ENCODE measurements around the gene PEX7.

PEX7 gene

GRCh38 chr6:136779682-136780081, 42.7 kb upstream of the PEX7 start:
- Histone ChIP-seq H2AK5ac (ENCODE audit: low read length, severe bottlenecking) (no peak overlapping the region), H3K4me3 (ENCODE audit: insufficient read depth in 1 of 2, low read depth in 1 of 2, low read length in 2 of 2) (no peak overlapping the region), H4K91ac (ENCODE audit: low read length) (peak overlapping the region; percentile 39), H2BK5ac (ENCODE audit: low read depth, low read length, poor library complexity, severe bottlenecking) (no peak overlapping the region), H2BK12ac (ENCODE audit: low read length in 2 of 2) (peak overlapping the region; percentile 9 to 42), H2AFZ (ENCODE audit: low read depth, low read length) (no peak overlapping the region), H2BK120ac (ENCODE audit: low read depth, low read length) (no peak overlapping the region), H3K9me3 (ENCODE audit: control insufficient read depth, low read length) (no peaks in the 10 kb centered on the region), H3K14ac (ENCODE audit: low read length in 2 of 2) (no peak overlapping the region), H3K27me3 (ENCODE audit: control insufficient read depth in 1 of 2, insufficient read depth in 1 of 2, low read length in 2 of 2) (no peaks in the 10 kb centered on the region), H3K9ac (ENCODE audit: low read length) (no peak overlapping the region), H3K79me1 (replicated peaks; ENCODE audit: low read length, poor library complexity, severe bottlenecking) (peaks cover 25% of the 10 kb centered on the region), H3K18ac (ENCODE audit: low read depth in 1 of 2, low read length in 2 of 2) (no peak overlapping the region), H3K4ac (ENCODE audit: low read depth in 1 of 2, low read length in 2 of 2) (no peak overlapping the region), H4K8ac (ENCODE audit: low read length) (no peak overlapping the region), H3K36me3 (ENCODE audit: control insufficient read depth in 1 of 2, insufficient read depth in 2 of 2, low read depth in 1 of 2, low read length in 2 of 2) (no peaks in the 10 kb centered on the region), H2BK15ac (ENCODE audit: low read depth, poor library complexity, severe bottlenecking) (no peak overlapping the region), H3K23ac (ENCODE audit: low read length in 2 of 2) (no peak overlapping the region), H3K4me2 (ENCODE audit: low read length, poor library complexity, severe bottlenecking) (no peak overlapping the region), H3K4me1 (ENCODE audit: control insufficient read depth, insufficient read depth, low read depth, low read length) (peaks cover 5% of the 10 kb centered on the region), H3K27ac (ENCODE audit: low read length, poor library complexity, severe bottlenecking) (no peak overlapping the region)
- WGBS = 48% methylated on average over 1 of the region's 1 CpG
- no peak for DNase-seq

- no peak overlapping the region for H2BK120ac ChIP-seq (ENCODE audit: low read depth, low read length)
- H3K4me3 ChIP-seq (ENCODE audit: insufficient read depth in 1 of 2, low read depth in 1 of 2, low read length in 2 of 2) = no peak overlapping the region
- H3K4me2 ChIP-seq (ENCODE audit: low read length, poor library complexity, severe bottlenecking) = no peak overlapping the region
- H3K4ac ChIP-seq (ENCODE audit: low read depth in 1 of 2, low read length in 2 of 2) = no peak overlapping the region
- no peak overlapping the region for H3K18ac ChIP-seq (ENCODE audit: low read depth in 1 of 2, low read length in 2 of 2)
- H3K79me1 ChIP-seq (replicated peaks; ENCODE audit: low read length, poor library complexity, severe bottlenecking) = peaks cover 28% of the 10 kb centered on the region
- H2BK15ac ChIP-seq (ENCODE audit: low read depth, poor library complexity, severe bottlenecking) = no peak overlapping the region
- H3K4me1 ChIP-seq (ENCODE audit: control insufficient read depth, insufficient read depth, low read depth, low read length) = peaks cover 8% of the 10 kb centered on the region
- H4K91ac ChIP-seq (ENCODE audit: low read length) = no peak overlapping the region
- no peaks in the 10 kb centered on the region for H3K9me3 ChIP-seq (ENCODE audit: control insufficient read depth, low read length)
- no peak overlapping the region for H3K23ac ChIP-seq (ENCODE audit: low read length in 2 of 2)
- DNase-seq = no peak
- 97% methylated on average over 2 of the region's 3 CpGs for WGBS
- no peak overlapping the region for H2BK5ac ChIP-seq (ENCODE audit: low read depth, low read length, poor library complexity, severe bottlenecking)
- H3K9ac ChIP-seq (ENCODE audit: low read length) = no peak overlapping the region
- H2AK5ac ChIP-seq (ENCODE audit: low read length, severe bottlenecking) = peak overlapping the region; percentile 1
- H4K8ac ChIP-seq (ENCODE audit: low read length) = no peak overlapping the region
- H2BK12ac ChIP-seq (ENCODE audit: low read length in 2 of 2) = no peak overlapping the region
- H3K36me3 ChIP-seq (ENCODE audit: control insufficient read depth in 1 of 2, insufficient read depth in 2 of 2, low read depth in 1 of 2, low read length in 2 of 2) = no peaks in the 10 kb centered on the region
- H3K27me3 ChIP-seq (ENCODE audit: control insufficient read depth in 1 of 2, insufficient read depth in 1 of 2, low read length in 2 of 2) = no peaks in the 10 kb centered on the region
- no peak overlapping the region for H3K14ac ChIP-seq (ENCODE audit: low read length in 2 of 2)
- H3K27ac ChIP-seq (ENCODE audit: low read length, poor library complexity, severe bottlenecking) = peak overlapping the region; percentile 8
- H2AFZ ChIP-seq (ENCODE audit: low read depth, low read length) = no peak overlapping the region
Observed at GRCh38 chr6:136780972-136781371, 41.4 kb upstream of the PEX7 start.

GRCh38 chr6:136782021-136782770, 40.2 kb upstream of the PEX7 start:
- peak; percentile 45 for DNase-seq
- no peak overlapping the region for H4K91ac ChIP-seq (ENCODE audit: low read length)
- H3K27ac ChIP-seq (ENCODE audit: low read length, poor library complexity, severe bottlenecking) = peak overlapping the region; percentile 56
- H3K4ac ChIP-seq (ENCODE audit: low read depth in 1 of 2, low read length in 2 of 2) = no peak overlapping the region
- no peak overlapping the region for H3K23ac ChIP-seq (ENCODE audit: low read length in 2 of 2)
- no peaks in the 10 kb centered on the region for H3K27me3 ChIP-seq (ENCODE audit: control insufficient read depth in 1 of 2, insufficient read depth in 1 of 2, low read length in 2 of 2)
- no peaks in the 10 kb centered on the region for H3K36me3 ChIP-seq (ENCODE audit: control insufficient read depth in 1 of 2, insufficient read depth in 2 of 2, low read depth in 1 of 2, low read length in 2 of 2)
- no peak overlapping the region for H2AK5ac ChIP-seq (ENCODE audit: low read length, severe bottlenecking)
- no peaks in the 10 kb centered on the region for H3K9me3 ChIP-seq (ENCODE audit: control insufficient read depth, low read length)
- H3K4me1 ChIP-seq (ENCODE audit: control insufficient read depth, insufficient read depth, low read depth, low read length) = peaks cover 8% of the 10 kb centered on the region
- H4K8ac ChIP-seq (ENCODE audit: low read length) = no peak overlapping the region
- no peak overlapping the region for H3K14ac ChIP-seq (ENCODE audit: low read length in 2 of 2)
- H3K18ac ChIP-seq (ENCODE audit: low read depth in 1 of 2, low read length in 2 of 2) = peak overlapping the region in 1 of 2 experiments; percentile 57
- H3K9ac ChIP-seq (ENCODE audit: low read length) = no peak overlapping the region
- H3K4me3 ChIP-seq (ENCODE audit: insufficient read depth in 1 of 2, low read depth in 1 of 2, low read length in 2 of 2) = no peak overlapping the region
- H2AFZ ChIP-seq (ENCODE audit: low read depth, low read length) = no peak overlapping the region
- H3K4me2 ChIP-seq (ENCODE audit: low read length, poor library complexity, severe bottlenecking) = no peak overlapping the region
- WGBS = 50% methylated on average over 1 of the region's 1 CpG
- no peak overlapping the region for H2BK15ac ChIP-seq (ENCODE audit: low read depth, poor library complexity, severe bottlenecking)
- H3K79me1 ChIP-seq (replicated peaks; ENCODE audit: low read length, poor library complexity, severe bottlenecking) = peaks cover 24% of the 10 kb centered on the region
- no peak overlapping the region for H2BK120ac ChIP-seq (ENCODE audit: low read depth, low read length)
- no peak overlapping the region for H2BK12ac ChIP-seq (ENCODE audit: low read length in 2 of 2)
- no peak overlapping the region for H2BK5ac ChIP-seq (ENCODE audit: low read depth, low read length, poor library complexity, severe bottlenecking)

GRCh38 chr6:136783021-136783420, 39.4 kb upstream of the PEX7 start:
- no peak overlapping the region for H3K9ac ChIP-seq (ENCODE audit: low read length)
- peaks cover 8% of the 10 kb centered on the region for H3K4me1 ChIP-seq (ENCODE audit: control insufficient read depth, insufficient read depth, low read depth, low read length)
- 98% methylated on average over 6 of the region's 6 CpGs for WGBS

More at GRCh38 chr6:136783021-136783420, 39.4 kb upstream of the PEX7 start:
- H3K79me1 ChIP-seq (replicated peaks; ENCODE audit: low read length, poor library complexity, severe bottlenecking) = peaks cover 25% of the 10 kb centered on the region
- no peak overlapping the region for H3K23ac ChIP-seq (ENCODE audit: low read length in 2 of 2)
- H4K8ac ChIP-seq (ENCODE audit: low read length) = no peak overlapping the region
- peak overlapping the region; percentile 35 for H3K27ac ChIP-seq (ENCODE audit: low read length, poor library complexity, severe bottlenecking)
- no peak overlapping the region for H2AK5ac ChIP-seq (ENCODE audit: low read length, severe bottlenecking)
- H3K4ac ChIP-seq (ENCODE audit: low read depth in 1 of 2, low read length in 2 of 2) = no peak overlapping the region
- H2BK120ac ChIP-seq (ENCODE audit: low read depth, low read length) = no peak overlapping the region
- H3K4me2 ChIP-seq (ENCODE audit: low read length, poor library complexity, severe bottlenecking) = no peak overlapping the region
- H3K9me3 ChIP-seq (ENCODE audit: control insufficient read depth, low read length) = no peaks in the 10 kb centered on the region
- H3K36me3 ChIP-seq (ENCODE audit: control insufficient read depth in 1 of 2, insufficient read depth in 2 of 2, low read depth in 1 of 2, low read length in 2 of 2) = no peaks in the 10 kb centered on the region
- DNase-seq = no peak
- H2BK12ac ChIP-seq (ENCODE audit: low read length in 2 of 2) = no peak overlapping the region
- H3K27me3 ChIP-seq (ENCODE audit: control insufficient read depth in 1 of 2, insufficient read depth in 1 of 2, low read length in 2 of 2) = no peaks in the 10 kb centered on the region
- H2AFZ ChIP-seq (ENCODE audit: low read depth, low read length) = no peak overlapping the region
- H3K14ac ChIP-seq (ENCODE audit: low read length in 2 of 2) = no peak overlapping the region
- H2BK5ac ChIP-seq (ENCODE audit: low read depth, low read length, poor library complexity, severe bottlenecking) = no peak overlapping the region
- H2BK15ac ChIP-seq (ENCODE audit: low read depth, poor library complexity, severe bottlenecking) = no peak overlapping the region
- no peak overlapping the region for H3K4me3 ChIP-seq (ENCODE audit: insufficient read depth in 1 of 2, low read depth in 1 of 2, low read length in 2 of 2)
- H4K91ac ChIP-seq (ENCODE audit: low read length) = no peak overlapping the region
- peak overlapping the region in 1 of 2 experiments; percentile 39 for H3K18ac ChIP-seq (ENCODE audit: low read depth in 1 of 2, low read length in 2 of 2)
